ENCODE measurements around the gene SH3PXD2A. TPM values are rescaled to one million over a fixed set of nuclear protein-coding genes. Genes with fewer than 3 reads are reported as not detected.
A peak's percentile ranks its signal among the peaks of the same experiment; 100 is the strongest.

The SH3PXD2A gene
- total and polyA plus RNA-seq, 10 of the 15 experiments (the other 5 are each of a cell fraction or from before 2014, with no cell fraction given): 0.63 to 14.0 (median 4.4) TPM

GRCh38 chr10:103858360-103858759 is 3.0 kb upstream of the SH3PXD2A start:
- in situ Hi-C loops (cut with MboI): no loop called here
- CTCF ChIA-PET: interaction anchor here (0.7 to 4.3 kb wide), 15 partner anchors 21 to 173 kb away, joined by 3 to 45 read pairs (median 4); no protein-coding TSS in a partner anchor

More at GRCh38 chr10:103858360-103858759, 3.0 kb upstream of the SH3PXD2A start:
- WGBS (ENCODE audit: insufficient coverage, insufficient replicate concordance, low lambda C conversion rate, missing lambda C conversion rate): 28% methylated on average over 5 of the region's 5 CpGs
- H4K20me1 ChIP-seq (ENCODE audit: control insufficient read depth, insufficient read depth): no peaks in the 10 kb centered on the region
- RAD21 ChIA-PET (ENCODE audit: unreplicated experiment): interaction anchor here (0.8 to 2.1 kb wide), 5 partner anchors 11 to 153 kb away, joined by 3 to 19 read pairs (median 4); no protein-coding TSS in a partner anchor
- no peak overlapping the region for H3K4me3 ChIP-seq
- no peaks in the 10 kb centered on the region for H3K36me3 ChIP-seq (ENCODE audit: control insufficient read depth in 2 of 2, insufficient read depth in 2 of 2, low read length in 1 of 2)
- POLR2A ChIA-PET: no interaction called here
- H3K9me3 ChIP-seq (replicated peaks; ENCODE audit: control insufficient read depth, insufficient read depth, low read length): no peaks in the 10 kb centered on the region
- FAIRE-seq (no peak), ATAC-seq (no peak), DNase-seq (ENCODE audit: low read depth, low spot score) (no peak)
- H3K4me1 ChIP-seq (ENCODE audit: control insufficient read depth, insufficient read depth, low read length): no peaks in the 10 kb centered on the region; the same call in 1 of the 2 replicates
- H3K9ac ChIP-seq (ENCODE audit: control insufficient read depth, insufficient read depth, low read length): no peak overlapping the region
- H2AFZ ChIP-seq (ENCODE audit: control insufficient read depth, low read depth, low read length): no peak overlapping the region
- no peak overlapping the region for H3K27ac ChIP-seq (ENCODE audit: control insufficient read depth, insufficient read depth)
- H3K79me2 ChIP-seq (ENCODE audit: control insufficient read depth, insufficient read depth, low read length): no peaks in the 10 kb centered on the region
- SMC1A ChIA-PET (ENCODE audit: uncharacterized antibody, unreplicated experiment): interaction anchor here (1.0 to 3.5 kb wide), 3 partner anchors 11 to 146 kb away, joined by 4 to 50 read pairs (median 4); no protein-coding TSS in a partner anchor
- TF ChIP-seq ZSCAN29 (IDR thresholded peaks at IDR 0.05): no peak
- peak in 1 of 3 experiments; percentile 0; a peak in 1 of 6 replicates for TF ChIP-seq CTCF (IDR thresholded peaks at IDR 0.05 in 2 of 3, conservative IDR thresholded peaks at IDR 0.05 in 1 of 3; ENCODE audit: control insufficient read depth in 2 of 3, extremely low read depth in 1 of 3, insufficient read depth in 1 of 3, low read depth in 3 of 3, low read length in 3 of 3)
- intact Hi-C loops (cut with micrococcal nuclease; ENCODE audit: unreplicated experiment): no loop called here
- peaks cover 9 to 11% of the 10 kb centered on the region in 2 experiments for H3K27me3 ChIP-seq (replicated peaks in 1 of 2; ENCODE audit: control insufficient read depth in 2 of 2, insufficient read depth in 2 of 2, low read length in 1 of 2)
- no peak overlapping the region for H3K4me2 ChIP-seq (ENCODE audit: control insufficient read depth, insufficient read depth)
- no TSS peak for BruUV-seq (replicated peaks)

Measured in GM12878 (cell line).